ENCODE results near the gene ZNF668.

DNA sequence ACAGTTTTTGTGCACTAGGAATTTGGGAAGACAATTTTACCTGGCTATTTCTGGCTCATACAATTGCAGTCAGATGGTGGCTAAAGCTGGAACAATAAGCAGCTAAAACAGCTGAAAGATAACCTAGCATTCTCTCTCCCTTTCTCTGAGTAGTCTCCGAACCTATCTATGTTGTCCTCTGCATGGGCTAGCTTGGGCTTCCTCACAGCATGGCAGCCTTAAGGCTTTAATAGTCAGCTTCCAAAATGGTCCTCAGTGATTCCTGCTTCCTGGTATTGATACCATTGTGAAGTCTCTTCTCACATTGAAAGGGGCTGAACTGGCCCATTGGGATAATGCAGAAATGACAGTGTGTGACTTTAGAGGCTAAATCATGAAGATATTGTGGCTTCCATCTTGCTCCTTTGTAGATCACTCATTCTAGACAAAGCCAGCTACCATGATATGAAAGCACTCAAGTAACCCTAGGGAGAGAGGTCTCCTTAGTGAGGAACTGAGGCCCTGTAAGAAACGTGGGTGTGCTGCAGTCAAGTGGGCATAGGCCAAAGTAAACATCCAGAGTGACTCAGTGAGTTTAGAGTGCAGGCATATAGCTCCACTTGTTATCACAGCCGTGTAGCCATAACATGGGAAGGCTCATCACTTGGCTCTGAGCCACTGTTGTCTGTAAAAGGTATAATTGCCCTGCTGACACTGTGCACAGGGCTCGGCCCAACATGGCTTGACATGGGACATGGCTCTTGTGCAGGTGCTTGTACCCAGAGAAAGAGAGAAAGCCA, 26.0 kb upstream of the ZNF668 start:
- TF ChIP-seq CTCF (IDR thresholded peaks at IDR 0.05) (no peak), ZFX (IDR thresholded peaks at IDR 0.05; ENCODE audit: borderline replicate concordance) (no peak)

All from 22Rv1 (cell line).